NCI-H524 treated with DMSO at 0.1 percent for 48 hours (cell line): ENCODE data around the gene EIF3B.
"Not testable (repeated sequence)": the region's sequence is repeated elsewhere in the genome, so short reads cannot be mapped to it uniquely, and the experiment has no call there.

Experiments
- DNase-seq: peaks from one replicate; lab custom pipeline; 2025; lab: John Stamatoyannopoulos, UW

EIF3B gene

DNA sequence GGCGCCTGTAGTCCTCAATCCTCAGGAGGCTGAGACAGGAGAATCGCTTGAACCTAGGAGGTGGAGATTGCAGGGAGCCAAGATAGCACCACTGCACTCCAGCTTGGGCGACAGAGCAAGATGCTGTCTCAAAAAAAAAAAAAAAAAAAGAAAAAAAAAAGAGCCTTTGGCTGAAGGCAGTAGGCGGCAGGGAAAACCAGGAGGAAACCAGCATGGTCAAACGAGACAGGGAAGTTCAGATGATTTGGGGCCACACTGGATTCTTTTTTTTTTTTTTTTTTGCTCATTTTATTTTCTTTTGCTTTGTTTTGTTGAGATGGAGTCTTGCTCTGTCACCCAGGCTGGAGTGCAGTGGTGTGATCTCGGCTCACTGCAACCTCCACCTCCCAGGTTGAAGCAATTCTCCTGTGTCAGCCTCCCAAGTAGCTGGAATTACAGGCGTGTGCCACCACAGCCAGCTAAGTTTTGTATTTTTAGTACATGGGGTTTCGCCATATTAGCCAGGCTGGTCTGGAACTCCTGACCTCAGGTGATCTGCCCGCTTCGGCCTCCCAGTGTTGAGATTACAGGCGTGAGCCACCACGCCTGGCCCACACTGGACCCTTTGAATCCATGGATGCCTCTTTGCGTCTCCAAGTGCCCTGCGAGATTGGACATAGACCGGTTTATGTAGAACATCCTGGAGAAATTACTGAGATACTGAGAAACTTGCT is 7.1 kb upstream of the EIF3B start:
- not testable (repeated sequence) for DNase-seq

GRCh38 chr7:2350055-2350454 is 4.6 kb upstream of the EIF3B start:
- DNase-seq: no peak

DNA sequence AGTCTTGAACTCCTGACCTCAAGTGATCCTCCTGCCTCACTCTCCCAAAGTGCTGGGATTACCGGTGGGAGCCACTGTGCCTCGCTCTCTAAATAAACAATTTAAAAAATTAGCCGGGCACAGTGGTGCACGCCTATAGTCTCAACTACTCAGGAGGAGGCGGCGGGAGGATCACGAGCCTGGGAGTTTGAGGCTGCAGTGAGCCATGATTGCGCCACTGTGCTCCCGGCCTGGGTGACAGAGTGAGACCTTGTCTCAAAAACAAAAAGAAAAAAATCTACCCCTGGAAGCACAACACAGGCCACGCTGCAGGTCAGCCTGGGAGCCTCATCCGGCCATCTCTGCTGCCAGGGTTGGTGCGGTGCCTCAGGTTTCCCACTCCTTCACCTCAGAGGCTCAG is 3.8 kb upstream of the EIF3B start:
- no peak for DNase-seq

DNA sequence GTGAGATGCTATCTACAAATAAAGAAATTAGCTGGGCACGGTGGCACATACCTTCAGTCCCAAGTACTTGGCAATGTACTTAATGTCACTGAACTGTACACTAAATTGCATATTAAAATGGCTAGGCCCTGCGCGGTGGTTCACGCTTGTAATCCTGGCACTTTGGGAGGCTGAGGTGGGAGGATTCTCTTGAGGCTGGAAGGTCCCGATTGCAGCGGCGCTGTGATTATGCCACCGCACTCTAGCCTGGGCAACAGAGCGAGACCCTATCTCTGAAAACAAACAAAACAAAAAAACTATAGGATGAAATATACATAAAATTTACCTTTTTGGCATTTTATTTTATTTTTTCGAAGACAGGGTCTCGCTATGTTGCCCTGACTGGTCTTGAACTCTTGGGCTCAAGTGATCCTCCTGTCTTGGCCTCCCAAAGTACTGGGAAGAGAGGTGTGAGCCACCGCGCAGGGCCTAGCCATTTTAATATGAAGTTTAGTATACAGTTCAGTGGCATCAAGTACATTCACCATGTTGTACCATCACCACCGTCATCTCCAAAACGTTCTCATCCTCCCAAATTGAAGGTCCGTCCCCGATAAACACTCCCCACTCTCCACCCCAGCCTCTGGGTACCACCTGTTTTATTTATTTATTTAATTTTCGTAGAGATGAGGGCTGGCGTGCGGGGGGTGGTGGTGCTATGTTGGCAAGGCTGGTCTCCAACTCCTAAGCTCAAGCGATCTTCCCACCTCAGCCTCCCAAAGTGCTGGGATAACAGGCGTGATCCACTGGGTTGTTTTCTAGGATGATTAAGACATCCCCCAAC is 1.3 kb upstream of the EIF3B start:
- DNase-seq: no peak

GRCh38 chr7:2353936-2354185 is 766 bp upstream of the EIF3B start:
- DNase-seq: peak; percentile 56

- DNase-seq: no peak
Measured at GRCh38 chr7:2354939-2355704, 495 bp downstream of the EIF3B start.

GRCh38 chr7:2355705-2356008 is 1.0 kb downstream of the EIF3B start:
- DNase-seq: no peak

DNA sequence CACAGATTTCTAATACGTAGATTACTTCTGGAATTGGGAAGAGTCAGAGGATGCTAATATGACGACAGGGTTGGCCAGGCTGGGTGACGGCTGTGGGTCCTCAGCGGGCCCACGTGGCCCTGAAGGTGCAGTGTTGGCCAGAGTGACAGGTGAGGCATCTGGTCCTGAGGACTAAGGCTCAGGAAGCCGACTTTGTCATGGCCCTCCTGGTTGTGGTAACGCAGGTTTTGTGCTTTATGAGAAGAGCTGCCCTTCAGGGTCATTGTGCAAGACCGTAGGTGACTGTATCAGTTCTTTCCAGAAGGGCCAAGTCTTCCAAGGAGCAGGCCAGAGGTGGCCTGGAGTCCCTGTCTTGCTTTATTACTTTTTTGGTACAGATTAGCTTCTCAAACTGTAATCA is 2.5 kb downstream of the EIF3B start:
- no peak for DNase-seq

DNA sequence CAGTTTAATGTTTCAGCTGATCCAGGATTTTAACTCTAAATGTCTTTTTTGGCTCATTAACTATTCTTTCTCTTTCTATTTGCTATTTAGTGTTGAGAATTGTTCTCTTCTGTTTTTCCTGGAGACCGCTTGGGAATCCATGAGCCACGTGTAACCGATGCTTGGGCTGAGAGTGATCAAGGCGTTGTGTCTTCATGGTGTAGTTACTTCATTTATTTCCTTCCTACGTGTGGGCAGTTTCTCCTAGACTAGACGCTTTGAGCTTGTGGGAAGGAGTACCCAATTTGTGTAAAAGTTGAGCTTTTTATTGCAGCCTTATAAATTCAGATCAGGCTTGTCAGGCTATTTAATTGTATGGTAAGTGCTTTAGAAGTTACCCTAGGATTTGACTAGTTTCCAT is 2.9 kb downstream of the EIF3B start:
- no peak for DNase-seq

GRCh38 chr7:2358968-2359527 is 4.4 kb downstream of the EIF3B start:
- DNase-seq: no peak

- no peak for DNase-seq
Measured at GRCh38 chr7:2359610-2360009, 5.0 kb downstream of the EIF3B start.

DNA sequence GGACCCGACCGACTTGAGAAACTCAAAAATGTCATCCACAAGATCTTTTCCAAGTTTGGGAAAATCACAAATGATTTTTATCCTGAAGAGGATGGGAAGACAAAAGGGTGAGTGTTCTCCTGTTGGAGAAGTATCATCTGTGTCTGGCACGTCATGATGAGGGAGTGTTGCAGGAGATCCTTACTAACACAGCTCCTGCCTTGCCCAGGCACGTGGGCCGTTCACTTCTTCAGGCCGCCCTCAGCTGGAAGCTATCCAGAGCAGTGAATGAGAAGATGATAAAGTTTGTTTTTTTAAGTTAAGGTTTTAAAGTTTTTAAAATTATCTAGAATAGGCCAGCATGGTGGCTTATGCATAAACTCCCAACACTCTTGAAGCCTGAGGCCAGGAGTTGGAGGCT is 6.2 kb downstream of the EIF3B start:
- no peak for DNase-seq

- no peak for DNase-seq
Measured at GRCh38 chr7:2362385-2363088, 7.9 kb downstream of the EIF3B start.

DNA sequence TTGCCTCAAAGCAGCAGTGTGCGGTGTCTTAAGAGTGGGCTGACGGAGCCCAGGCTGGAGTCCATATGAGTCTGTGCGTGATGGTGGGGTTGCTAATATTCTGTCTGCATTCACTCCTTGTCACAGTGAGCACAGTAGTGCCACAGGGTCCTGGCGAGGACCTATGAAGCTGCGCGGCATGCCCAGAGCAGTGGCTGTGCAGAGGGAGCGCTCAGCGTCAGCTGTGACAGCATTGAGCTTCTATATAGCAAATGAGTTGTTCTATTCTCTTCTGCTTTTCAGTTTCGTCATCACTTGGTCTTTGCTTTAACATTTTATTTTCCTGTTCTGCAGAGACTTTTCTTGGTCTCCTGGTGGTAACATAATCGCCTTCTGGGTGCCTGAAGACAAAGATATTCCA is 14.5 kb downstream of the EIF3B start:
- no peak for DNase-seq

DNA sequence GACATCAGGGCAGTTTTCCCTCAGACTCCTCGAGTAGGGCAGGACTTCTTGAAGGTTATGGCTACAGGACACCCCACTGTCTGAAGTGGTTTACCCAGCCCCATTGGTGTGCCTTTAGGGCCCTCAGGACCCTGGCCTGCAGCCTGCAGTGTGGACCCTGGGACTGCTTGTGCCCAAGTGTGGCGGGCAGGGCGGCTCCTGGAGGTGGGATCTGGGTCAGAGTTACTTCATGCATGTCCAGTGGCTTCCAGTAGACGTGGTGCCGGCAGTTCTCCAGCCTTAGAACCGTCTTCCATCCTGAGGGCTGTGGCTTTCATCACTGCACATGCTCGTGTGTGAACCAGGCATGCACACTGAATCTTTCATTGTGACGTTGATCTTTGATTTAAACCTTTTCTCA is 16.7 kb downstream of the EIF3B start:
- no peak for DNase-seq

DNA sequence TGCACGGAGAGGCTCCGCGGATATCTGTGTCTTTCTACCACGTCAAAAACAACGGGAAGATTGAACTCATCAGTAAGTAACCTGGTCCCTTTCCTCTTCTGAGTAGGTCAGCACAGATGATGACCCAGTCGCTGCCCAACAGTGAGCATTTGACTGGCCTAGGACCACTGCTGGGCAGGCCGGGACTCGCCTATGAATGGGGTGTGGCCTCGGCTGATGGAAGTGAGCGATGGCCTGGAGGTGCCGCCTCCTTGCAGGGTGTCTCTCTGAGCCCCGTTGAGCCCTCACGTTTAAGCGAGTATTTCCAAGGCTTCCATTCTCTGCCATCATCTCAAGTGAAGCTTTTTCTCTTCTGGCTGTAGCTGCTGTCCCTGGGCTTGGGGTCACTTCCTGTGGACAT is 18.1 kb downstream of the EIF3B start:
- DNase-seq: no peak

DNA sequence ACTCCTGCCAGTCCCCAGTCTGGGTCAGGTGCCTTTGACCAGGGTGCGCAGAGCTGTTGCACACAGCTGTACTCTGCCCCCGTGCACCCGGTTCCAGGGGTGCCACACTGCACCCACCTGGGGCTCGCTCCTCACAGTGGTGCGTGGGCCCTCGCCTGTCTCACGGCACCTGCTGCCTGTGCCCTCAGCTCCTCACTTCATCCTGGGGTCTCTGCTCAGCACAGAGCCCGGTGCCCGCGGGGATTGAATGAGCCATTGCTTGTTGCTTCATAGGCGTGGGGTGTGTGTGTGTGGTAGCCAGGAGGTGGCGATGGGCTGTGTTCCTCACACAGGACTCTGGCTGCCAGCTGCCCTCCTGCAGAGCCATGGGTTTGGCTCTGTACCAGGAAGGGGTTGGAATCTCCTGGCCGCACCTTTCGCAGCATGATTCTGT is 18.5 kb downstream of the EIF3B start:
- no peak for DNase-seq

DNA sequence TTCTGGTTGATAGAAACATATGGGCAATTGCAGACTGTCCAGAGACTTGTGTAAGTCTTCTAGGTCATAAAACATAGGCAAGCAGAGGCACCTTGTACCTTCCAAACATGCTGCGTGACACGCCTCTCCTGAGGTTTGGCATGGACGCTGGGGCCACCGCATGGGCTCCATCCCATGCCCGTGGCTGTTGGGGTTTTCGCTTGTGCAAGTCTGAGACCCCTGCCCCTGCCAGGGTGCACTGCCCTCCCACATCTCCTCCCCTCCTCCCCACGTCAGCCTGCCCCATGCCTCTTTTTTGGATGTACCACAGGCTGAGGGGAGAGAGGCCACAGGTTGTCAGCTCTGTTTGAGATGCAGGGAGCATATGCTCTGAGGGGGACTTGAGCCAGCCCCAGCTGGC is 19.0 kb downstream of the EIF3B start:
- no peak for DNase-seq

GRCh38 chr7:2374401-2374800 is 19.8 kb downstream of the EIF3B start:
- no peak for DNase-seq

GRCh38 chr7:2374830-2375728 is 20.5 kb downstream of the EIF3B start:
- DNase-seq: no peak
